NCI-H1417 treated with DMSO at 0.1 percent for 48 hours (cell line): ENCODE measurements around the gene COL4A3.
"Not testable (repeated sequence)": the region's sequence is repeated elsewhere in the genome, so short reads cannot be mapped to it uniquely, and the experiment has no call there.

Experiments used
- DNase-seq: peaks from one replicate; lab custom pipeline; 2025; lab: John Stamatoyannopoulos, UW

The COL4A3 gene

GRCh38 chr2:227154986-227155774 lies 9.2 kb upstream of the COL4A3 start:
- no peak for DNase-seq

GRCh38 chr2:227160164-227160563 lies 4.3 kb upstream of the COL4A3 start:
- no peak for DNase-seq

GRCh38 chr2:227161947-227162346 lies 2.5 kb upstream of the COL4A3 start:
- DNase-seq, result no peak

- DNase-seq, result no peak
Measured at GRCh38 chr2:227163485-227163997, 883 bp upstream of the COL4A3 start.

GRCh38 chr2:227164763-227165291 lies 403 bp downstream of the COL4A3 start:
- no peak for DNase-seq

- DNase-seq, result not testable (repeated sequence)
Measured at GRCh38 chr2:227171779-227172178, 7.4 kb downstream of the COL4A3 start.

- DNase-seq, result no peak
Measured at GRCh38 chr2:227177592-227178336, 13.3 kb downstream of the COL4A3 start.

- no peak for DNase-seq
Measured at GRCh38 chr2:227179988-227180685, 15.7 kb downstream of the COL4A3 start.

GRCh38 chr2:227180770-227181169 lies 16.3 kb downstream of the COL4A3 start:
- no peak for DNase-seq

- no peak for DNase-seq
Measured at GRCh38 chr2:227182765-227183164, 18.3 kb downstream of the COL4A3 start.

GRCh38 chr2:227183657-227184367 lies 19.4 kb downstream of the COL4A3 start:
- DNase-seq, result no peak

- no peak for DNase-seq
Measured at GRCh38 chr2:227185615-227186232, 21.3 kb downstream of the COL4A3 start.

- no peak for DNase-seq
Measured at GRCh38 chr2:227186751-227187150, 22.3 kb downstream of the COL4A3 start.

- DNase-seq, result no peak
Measured at GRCh38 chr2:227188292-227188691, 23.9 kb downstream of the COL4A3 start.

- no peak for DNase-seq
Measured at GRCh38 chr2:227191367-227191766, 26.9 kb downstream of the COL4A3 start.

GRCh38 chr2:227192491-227192890 lies 28.1 kb downstream of the COL4A3 start:
- no peak for DNase-seq

- DNase-seq, result no peak
Measured at GRCh38 chr2:227194219-227194618, 29.8 kb downstream of the COL4A3 start.

- DNase-seq, result no peak
Measured at GRCh38 chr2:227198866-227199265, 34.4 kb downstream of the COL4A3 start.

- DNase-seq, result no peak
Measured at GRCh38 chr2:227201771-227202170, 37.3 kb downstream of the COL4A3 start.

- DNase-seq, result no peak
Measured at GRCh38 chr2:227204452-227204851, 40.0 kb downstream of the COL4A3 start.

GRCh38 chr2:227205701-227206100 lies 41.3 kb downstream of the COL4A3 start:
- DNase-seq, result no peak
